Upper lobe of left lung (tissue), 6 donors: ENCODE measurements around the gene ATP2A3. TPM values are rescaled to one million over a fixed set of nuclear protein-coding genes. Genes with fewer than 3 reads are reported as not detected.
A peak's percentile ranks its signal among the peaks of the same experiment; 100 is the strongest.

ENCODE experiments used
- ATAC-seq, 2 donors: fragments of 200-7000 bp; cut with Tn5 transposase; one replicate each; pipeline ENCODE4 v1.9.1; 2022; ENCODE audit warnings: mild to moderate bottlenecking in 2 of 2, moderate library complexity in 2 of 2; ENCODE audit not compliant: low FRiP score in 2 of 2
- DNase-seq, 2 donors: peaks; one replicate each; pipeline ENCODE4 v3.0.0-alpha.2; 2019 to 2020
- H3K27ac ChIP-seq, 4 donors: fragments of 200-600 bp; sonication (generic); one replicate each; pipeline ENCODE4 v1.5.1; 2016 to 2019
- H3K27me3 ChIP-seq, 4 donors: fragments of 200-600 bp; sonication (generic); one replicate each; pipeline ENCODE4 v1.5.1; 2017 to 2019
- H3K36me3 ChIP-seq, 4 donors: fragments of 200-600 bp; sonication (generic); one replicate each; pipeline ENCODE4 v1.5.1; 2016 to 2019
- H3K4me1 ChIP-seq, 4 donors: fragments of 200-600 bp; sonication (generic); one replicate each; pipeline ENCODE4 v1.5.1; 2018 to 2019
- H3K4me3 ChIP-seq, 4 donors: fragments of 200-600 bp; sonication (generic); one replicate each; pipeline ENCODE4 v1.5.1; 2017 to 2019; ENCODE audit warnings: mild to moderate bottlenecking in 2 of 4, moderate library complexity in 1 of 4
- H3K9me3 ChIP-seq, 4 donors: fragments of 200-600 bp; sonication (generic); one replicate each; pipeline ENCODE4 v1.5.1; 2018 to 2019
- EP300 ChIP-seq, 4 donors: sonication (generic); formaldehyde crosslinking; IDR thresholded peaks; one replicate each; pipeline ENCODE4 v1.5.1; 2017; ENCODE audit warnings: antibody characterized with exemption in 4 of 4, control low read depth in 2 of 4
- POLR2A ChIP-seq, 4 donors: fragments of 450-650 bp; IDR thresholded peaks; one replicate each; pipeline ENCODE4 v1.5.1; 2016 to 2017; ENCODE audit warnings: antibody characterized with exemption in 4 of 4, mild to moderate bottlenecking in 2 of 4
- POLR2AphosphoS5 ChIP-seq, 2 donors: sonication (generic); formaldehyde crosslinking; IDR thresholded peaks; one replicate each; pipeline ENCODE4 v1.5.1; 2017; ENCODE audit warnings: antibody characterized with exemption in 2 of 2
- WGBS, 2 donors: methylation state at CpG; one replicate each; pipeline ENCODE4 v1.1.5; 2017 to 2018; 5-methylcytosine and 5-hydroxymethylcytosine counted together
- total RNA-seq, 6 donors: library from RNA; depleted of rRNA in 4 of 6; stranded (reverse); fragments of >200 nt in 4 of 6; gene quantifications; one replicate each; pipeline versions ENCODE4 v1.1.0 to v1.2.1, GENCODE V29; 2016 to 2021
- TF ChIP-seq, protein P1 (sequence below), 6 experiments: fragments of 450-650 bp in 4 of 6; fragments of 200-600 bp in 2 of 6; sonication (generic) in 2 of 6; IDR thresholded peaks; one replicate each; pipeline ENCODE4 v1.5.1; 2016 to 2019; ENCODE audit warnings: antibody characterized with exemption in 6 of 6
- donor health status: DM: no; HTN: no; CAD: no; lungs with moderate emphysema.
- donor health status: DM: no; HTN: yes; CAD: no; lungs with severe emphysema.

ATP2A3 gene
- total RNA-seq, 6 donors from 2014 or later, result 27.9 to 82.8 (median 41.4) TPM

DNA sequence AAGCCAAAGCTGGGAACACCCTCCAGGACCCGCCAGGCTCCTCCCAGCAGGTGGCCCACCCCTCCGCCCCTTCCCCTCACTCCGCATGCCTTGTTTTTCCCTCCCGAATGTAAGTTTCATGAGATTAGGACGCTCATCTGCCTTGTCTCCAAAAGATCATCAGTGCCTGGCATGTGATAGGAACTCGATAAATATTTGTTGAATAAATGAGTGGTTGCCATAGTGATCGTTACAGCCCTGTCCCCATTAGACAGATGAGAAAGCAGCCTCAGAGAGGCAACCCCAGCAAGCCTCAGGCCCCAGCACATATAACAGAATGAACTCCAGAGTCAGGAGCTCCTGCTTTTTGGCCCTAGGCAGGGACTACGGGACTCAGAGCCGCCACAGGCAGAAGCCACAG lies 76.4 kb downstream of the ATP2A3 start:
- 72 to 83% methylated on average over 8 to 9 of the region's 9 CpGs for WGBS, 2 donors
- peaks cover 0 to 18% (median 3%) of the 10 kb centered on the region in 4 donors for H3K36me3 ChIP-seq
- H3K4me3 ChIP-seq, result no peak overlapping the region
- H3K27ac ChIP-seq, result peak overlapping the region; percentile 57 to 88 (median 86)
- DNase-seq (no peak), ATAC-seq (peak in 1 of 2 donors; percentile 0)
- no peak for TF ChIP-seq POLR2AphosphoS5 (IDR thresholded peaks at IDR 0.05)
- no peak for TF ChIP-seq POLR2A (IDR thresholded peaks at IDR 0.05)
- TF ChIP-seq, protein P1, sequence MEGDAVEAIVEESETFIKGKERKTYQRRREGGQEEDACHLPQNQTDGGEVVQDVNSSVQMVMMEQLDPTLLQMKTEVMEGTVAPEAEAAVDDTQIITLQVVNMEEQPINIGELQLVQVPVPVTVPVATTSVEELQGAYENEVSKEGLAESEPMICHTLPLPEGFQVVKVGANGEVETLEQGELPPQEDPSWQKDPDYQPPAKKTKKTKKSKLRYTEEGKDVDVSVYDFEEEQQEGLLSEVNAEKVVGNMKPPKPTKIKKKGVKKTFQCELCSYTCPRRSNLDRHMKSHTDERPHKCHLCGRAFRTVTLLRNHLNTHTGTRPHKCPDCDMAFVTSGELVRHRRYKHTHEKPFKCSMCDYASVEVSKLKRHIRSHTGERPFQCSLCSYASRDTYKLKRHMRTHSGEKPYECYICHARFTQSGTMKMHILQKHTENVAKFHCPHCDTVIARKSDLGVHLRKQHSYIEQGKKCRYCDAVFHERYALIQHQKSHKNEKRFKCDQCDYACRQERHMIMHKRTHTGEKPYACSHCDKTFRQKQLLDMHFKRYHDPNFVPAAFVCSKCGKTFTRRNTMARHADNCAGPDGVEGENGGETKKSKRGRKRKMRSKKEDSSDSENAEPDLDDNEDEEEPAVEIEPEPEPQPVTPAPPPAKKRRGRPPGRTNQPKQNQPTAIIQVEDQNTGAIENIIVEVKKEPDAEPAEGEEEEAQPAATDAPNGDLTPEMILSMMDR (IDR thresholded peaks at IDR 0.05), result no peak
- no peak for TF ChIP-seq EP300 (IDR thresholded peaks at IDR 0.05)
- peaks cover 49 to 65% (median 54%) of the 10 kb centered on the region in 4 donors for H3K4me1 ChIP-seq
- H3K9me3 ChIP-seq, result no peaks in the 10 kb centered on the region
- H3K27me3 ChIP-seq, result peaks cover 0 to 3% (median 0%) of the 10 kb centered on the region in 4 donors

DNA sequence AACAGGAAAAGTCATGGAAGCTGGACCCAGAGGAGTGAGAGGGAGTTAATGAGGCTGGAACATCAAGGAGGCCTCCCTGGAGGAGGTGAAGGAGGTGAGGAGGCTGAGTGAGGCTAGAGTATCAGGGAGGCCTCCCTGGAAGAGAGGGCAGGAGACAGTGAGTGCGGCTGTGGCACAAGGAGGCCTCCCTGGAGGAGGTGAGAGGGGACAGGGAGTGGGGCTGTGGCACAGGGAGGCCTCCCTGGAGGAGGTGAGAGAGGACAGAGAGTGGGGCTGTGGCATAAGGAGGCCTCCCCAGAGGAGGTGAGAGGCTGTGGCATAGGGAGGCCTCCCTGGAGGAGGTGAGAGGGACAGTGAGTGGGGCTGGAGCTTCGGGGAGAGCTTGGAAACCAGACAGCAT lies 76.8 kb downstream of the ATP2A3 start:
- 85% methylated on average over 2 of the region's 2 CpGs for WGBS, 2 donors
- peaks cover 47 to 61% (median 52%) of the 10 kb centered on the region in 4 donors for H3K4me1 ChIP-seq
- H3K27ac ChIP-seq, result peak overlapping the region; percentile 57 to 88 (median 86)
- H3K36me3 ChIP-seq, result peaks cover 0 to 21% (median 3%) of the 10 kb centered on the region in 4 donors
- no peak overlapping the region for H3K4me3 ChIP-seq
- no peaks in the 10 kb centered on the region for H3K9me3 ChIP-seq
- no peak for TF ChIP-seq EP300 (IDR thresholded peaks at IDR 0.05)
- TF ChIP-seq, protein P1 (IDR thresholded peaks at IDR 0.05), result no peak
- no peak for TF ChIP-seq POLR2A (IDR thresholded peaks at IDR 0.05)
- no peak for TF ChIP-seq POLR2AphosphoS5 (IDR thresholded peaks at IDR 0.05)
- peaks cover 0 to under 1% (median 0%) of the 10 kb centered on the region in 4 donors for H3K27me3 ChIP-seq
- ATAC-seq, result no peak
- no peak for DNase-seq

DNA sequence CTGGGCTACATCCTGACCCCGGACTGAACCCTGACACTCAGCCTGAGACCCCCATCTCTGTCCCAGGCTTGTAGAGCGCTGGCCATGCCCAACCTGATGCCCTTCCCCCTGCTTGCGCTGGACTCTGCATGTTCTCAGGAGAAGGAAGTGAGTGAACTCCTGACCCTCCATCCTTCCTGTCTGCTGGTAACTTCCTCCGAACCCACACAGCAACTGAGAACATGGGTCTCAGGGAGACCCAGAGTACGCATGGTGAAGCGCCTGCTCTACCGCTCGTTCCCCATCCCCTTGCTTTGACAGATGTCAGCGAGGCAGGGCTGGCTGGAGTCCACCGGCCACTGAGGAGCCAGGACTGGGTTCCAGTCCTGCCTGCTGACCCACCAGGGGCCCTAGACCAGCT lies 77.5 kb downstream of the ATP2A3 start:
- DNase-seq, result peak in 1 of 2 donors; percentile 81
- H3K4me1 ChIP-seq, result peaks cover 43 to 55% (median 46%) of the 10 kb centered on the region in 4 donors
- H3K4me3 ChIP-seq, result no peak overlapping the region

DNA sequence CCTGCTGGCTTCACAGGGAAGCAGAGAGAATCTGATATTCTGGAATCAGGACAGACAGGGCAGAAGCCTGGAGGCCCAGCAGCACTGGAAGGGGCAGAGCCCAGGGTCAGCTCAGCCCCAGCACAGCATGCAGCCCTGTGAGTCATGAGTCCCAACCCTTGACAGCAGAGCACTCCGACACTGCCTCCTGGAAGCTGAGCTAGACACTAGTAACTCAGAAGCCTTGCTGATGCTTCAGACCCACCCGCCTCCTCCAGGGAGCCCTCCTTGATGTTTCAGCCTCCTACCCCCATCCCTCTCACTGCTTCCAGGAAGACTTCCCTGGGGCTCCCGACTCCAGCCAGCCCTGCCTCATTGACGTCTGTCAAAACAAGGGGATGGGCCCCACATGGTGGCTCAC lies 78.3 kb downstream of the ATP2A3 start:
- peak overlapping the region in 2 of 4 donors; percentile 84 to 88 for H3K27ac ChIP-seq
- WGBS, 2 donors, result 79 to 83% methylated on average over 4 of the region's 4 CpGs
- H3K27me3 ChIP-seq, result no peaks in the 10 kb centered on the region
- TF ChIP-seq, protein P1 (IDR thresholded peaks at IDR 0.05), result no peak
- TF ChIP-seq POLR2A (IDR thresholded peaks at IDR 0.05) (no peak), POLR2AphosphoS5 (IDR thresholded peaks at IDR 0.05) (no peak), EP300 (IDR thresholded peaks at IDR 0.05) (no peak)
- ATAC-seq, result no peak
- peaks cover 0 to 21% (median 3%) of the 10 kb centered on the region in 4 donors for H3K36me3 ChIP-seq
- H3K4me3 ChIP-seq, result no peak overlapping the region
- peaks cover 37 to 46% (median 40%) of the 10 kb centered on the region in 4 donors for H3K4me1 ChIP-seq
- no peak for DNase-seq
- H3K9me3 ChIP-seq, result no peaks in the 10 kb centered on the region

More for the DNA sequence above, 77.5 kb downstream of the ATP2A3 start:
- no peaks in the 10 kb centered on the region for H3K27me3 ChIP-seq
- TF ChIP-seq EP300 (IDR thresholded peaks at IDR 0.05) (no peak), POLR2A (IDR thresholded peaks at IDR 0.05) (peak in 1 of 4 donors; percentile 29), POLR2AphosphoS5 (IDR thresholded peaks at IDR 0.05) (peak; percentile 71 to 83)
- TF ChIP-seq, protein P1 (IDR thresholded peaks at IDR 0.05), result no peak
- H3K36me3 ChIP-seq, result peaks cover 0 to 21% (median 3%) of the 10 kb centered on the region in 4 donors
- WGBS, 2 donors, result 31 to 35% methylated on average over 8 to 10 of the region's 10 CpGs
- peak overlapping the region; percentile 57 to 88 (median 86) for H3K27ac ChIP-seq
- no peaks in the 10 kb centered on the region for H3K9me3 ChIP-seq
- ATAC-seq, result peak; percentile 41 to 61

DNA sequence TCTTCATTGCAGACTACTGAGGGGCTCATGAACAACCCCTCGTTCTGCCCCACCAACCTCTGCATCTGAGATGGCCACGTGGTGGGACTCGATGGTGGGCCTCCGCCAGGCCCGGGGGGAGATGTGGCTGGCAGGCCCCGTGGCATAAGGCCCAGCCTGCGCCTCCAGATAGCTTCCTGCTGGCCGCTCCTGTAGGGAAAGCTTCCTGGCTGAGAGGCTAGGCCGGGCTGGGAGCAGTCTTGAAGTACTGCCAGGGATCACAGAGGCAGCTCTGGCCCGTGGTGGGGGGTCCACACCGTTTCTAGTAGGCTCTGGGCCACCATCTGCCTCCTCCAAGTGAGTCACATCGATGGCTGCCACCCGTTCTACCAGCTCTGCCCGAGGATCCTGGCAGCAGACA lies 79.0 kb downstream of the ATP2A3 start:
- Histone ChIP-seq H3K27ac (peak overlapping the region in 1 of 4 donors; percentile 88), H3K4me3 (no peak overlapping the region), H3K36me3 (peaks cover 0 to 21% (median 3%) of the 10 kb centered on the region in 4 donors), H3K27me3 (no peaks in the 10 kb centered on the region), H3K9me3 (no peaks in the 10 kb centered on the region), H3K4me1 (peaks cover 30 to 40% (median 34%) of the 10 kb centered on the region in 4 donors)
- 72 to 73% methylated on average over 10 of the region's 14 CpGs for WGBS, 2 donors
- no peak for ATAC-seq
- DNase-seq, result no peak
- TF ChIP-seq POLR2A (IDR thresholded peaks at IDR 0.05) (no peak), EP300 (IDR thresholded peaks at IDR 0.05) (no peak), POLR2AphosphoS5 (IDR thresholded peaks at IDR 0.05) (no peak)
- TF ChIP-seq, protein P1 (IDR thresholded peaks at IDR 0.05), result no peak
